PFSK-1 (cell line): ENCODE measurements around the gene DNAJB8.

Experiments used
- FOXP2 ChIP-seq: optimal IDR thresholded peaks from 2 replicates; pipeline ENCODE3; 2011; ENCODE audit warnings: borderline replicate concordance, control low read depth, inconsistent platforms; ENCODE audit not compliant: insufficient read depth; ENCODE audit errors: extremely low read length, extremely low read depth
- POLR2AphosphoS5 ChIP-seq: IDR thresholded peaks from 2 replicates; pipeline ENCODE4 v1.6.1; 2012; ENCODE audit warnings: low read depth, mild to moderate bottlenecking, control low read depth, low read length, moderate library complexity
- SIN3A ChIP-seq: IDR thresholded peaks from 2 replicates; pipeline ENCODE4 v1.6.1; 2012; ENCODE audit warnings: mild to moderate bottlenecking, low read length, moderate library complexity, borderline replicate concordance; ENCODE audit not compliant: insufficient read depth
- TAF1 ChIP-seq: IDR thresholded peaks from 2 replicates; pipeline ENCODE4 v1.6.1; 2012; ENCODE audit warnings: low read length, control low read depth, borderline replicate concordance; ENCODE audit not compliant: insufficient read depth
- TF ChIP-seq, protein P1 (sequence below), 2 experiments: IDR thresholded peaks; 2 replicates each; pipeline versions ENCODE4 v1.6.1 to v1.8.0; 2011 to 2012; ENCODE audit warnings: low read depth in 2 of 2, low read length in 2 of 2, control low read depth in 1 of 2, inconsistent platforms in 1 of 2, mild to moderate bottlenecking in 1 of 2, moderate library complexity in 1 of 2; ENCODE audit not compliant: insufficient read depth in 1 of 2

DNAJB8 gene

DNA sequence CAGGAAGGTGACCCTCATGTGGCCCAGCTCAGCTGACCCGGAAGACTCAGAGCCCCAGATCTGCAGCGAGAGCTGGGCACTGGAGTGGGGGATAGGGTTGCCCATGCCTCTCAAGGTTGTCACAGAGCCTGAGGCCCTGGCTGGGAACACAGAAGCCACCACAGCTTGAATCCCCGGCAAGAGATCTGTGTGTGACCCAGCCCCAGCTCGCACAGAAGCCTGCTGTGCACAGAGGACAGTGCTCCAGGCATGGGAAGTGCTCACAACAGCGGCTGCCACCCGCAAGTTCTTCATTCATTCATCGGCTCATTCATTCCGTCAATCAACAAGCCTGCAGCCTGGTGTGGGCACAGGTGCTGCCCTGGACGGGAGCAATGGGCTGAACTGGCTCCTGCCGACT, 36.4 kb downstream of the DNAJB8 start:
- TF ChIP-seq FOXP2 (no peak), TAF1 (no peak), SIN3A (no peak), POLR2AphosphoS5 (no peak)
- TF ChIP-seq, protein P1, sequence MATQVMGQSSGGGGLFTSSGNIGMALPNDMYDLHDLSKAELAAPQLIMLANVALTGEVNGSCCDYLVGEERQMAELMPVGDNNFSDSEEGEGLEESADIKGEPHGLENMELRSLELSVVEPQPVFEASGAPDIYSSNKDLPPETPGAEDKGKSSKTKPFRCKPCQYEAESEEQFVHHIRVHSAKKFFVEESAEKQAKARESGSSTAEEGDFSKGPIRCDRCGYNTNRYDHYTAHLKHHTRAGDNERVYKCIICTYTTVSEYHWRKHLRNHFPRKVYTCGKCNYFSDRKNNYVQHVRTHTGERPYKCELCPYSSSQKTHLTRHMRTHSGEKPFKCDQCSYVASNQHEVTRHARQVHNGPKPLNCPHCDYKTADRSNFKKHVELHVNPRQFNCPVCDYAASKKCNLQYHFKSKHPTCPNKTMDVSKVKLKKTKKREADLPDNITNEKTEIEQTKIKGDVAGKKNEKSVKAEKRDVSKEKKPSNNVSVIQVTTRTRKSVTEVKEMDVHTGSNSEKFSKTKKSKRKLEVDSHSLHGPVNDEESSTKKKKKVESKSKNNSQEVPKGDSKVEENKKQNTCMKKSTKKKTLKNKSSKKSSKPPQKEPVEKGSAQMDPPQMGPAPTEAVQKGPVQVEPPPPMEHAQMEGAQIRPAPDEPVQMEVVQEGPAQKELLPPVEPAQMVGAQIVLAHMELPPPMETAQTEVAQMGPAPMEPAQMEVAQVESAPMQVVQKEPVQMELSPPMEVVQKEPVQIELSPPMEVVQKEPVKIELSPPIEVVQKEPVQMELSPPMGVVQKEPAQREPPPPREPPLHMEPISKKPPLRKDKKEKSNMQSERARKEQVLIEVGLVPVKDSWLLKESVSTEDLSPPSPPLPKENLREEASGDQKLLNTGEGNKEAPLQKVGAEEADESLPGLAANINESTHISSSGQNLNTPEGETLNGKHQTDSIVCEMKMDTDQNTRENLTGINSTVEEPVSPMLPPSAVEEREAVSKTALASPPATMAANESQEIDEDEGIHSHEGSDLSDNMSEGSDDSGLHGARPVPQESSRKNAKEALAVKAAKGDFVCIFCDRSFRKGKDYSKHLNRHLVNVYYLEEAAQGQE (IDR thresholded peaks at IDR 0.05; ENCODE audit: insufficient read depth in 1 of 2, low read depth in 2 of 2, low read length in 2 of 2): no peak

DNA sequence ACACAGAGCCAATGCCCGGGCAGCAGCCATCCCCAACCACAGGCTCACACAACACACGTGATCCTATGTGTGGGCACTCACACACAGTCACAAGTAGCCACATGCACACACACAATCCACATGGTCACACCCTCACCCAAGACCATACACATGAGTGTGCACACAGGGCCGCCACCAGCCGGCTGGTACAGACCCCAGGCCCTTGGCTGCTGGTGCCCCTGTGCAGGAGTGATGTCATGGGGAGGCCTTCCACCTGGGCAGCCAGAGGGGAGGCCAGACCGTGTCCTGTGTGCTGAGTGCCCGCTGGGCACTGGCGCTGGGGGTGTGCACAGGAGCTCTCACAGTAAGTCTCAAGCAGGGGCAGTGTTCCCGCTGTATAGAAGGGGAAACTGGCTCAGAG, 36.9 kb downstream of the DNAJB8 start:
- TF ChIP-seq FOXP2 (no peak), SIN3A (no peak), TAF1 (no peak), POLR2AphosphoS5 (no peak)
- TF ChIP-seq, protein P1 (IDR thresholded peaks at IDR 0.05; ENCODE audit: insufficient read depth in 1 of 2, low read depth in 2 of 2, low read length in 2 of 2): no peak

DNA sequence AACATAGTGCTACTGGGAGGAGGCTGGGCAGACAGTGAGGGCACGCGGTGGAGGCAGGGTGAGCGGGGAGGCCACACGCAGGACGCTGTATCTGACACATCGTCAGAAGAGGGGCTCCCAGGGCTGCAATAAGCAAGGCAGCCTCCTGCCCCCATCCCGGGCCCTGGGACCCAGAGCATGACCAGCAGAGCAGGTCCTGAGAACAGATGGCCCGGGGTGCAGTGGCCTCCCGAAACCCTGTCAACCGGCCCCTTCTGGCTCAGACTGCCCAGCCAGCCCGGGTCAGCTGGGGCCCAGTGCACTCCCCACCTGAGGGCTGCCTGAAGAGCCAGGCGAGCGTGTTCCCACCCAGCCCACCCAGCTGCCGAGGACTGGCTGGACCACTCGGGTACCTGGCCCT, 37.4 kb downstream of the DNAJB8 start:
- TF ChIP-seq, protein P1 (IDR thresholded peaks at IDR 0.05; ENCODE audit: insufficient read depth in 1 of 2, low read depth in 2 of 2, low read length in 2 of 2): no peak
- TF ChIP-seq POLR2AphosphoS5 (no peak), TAF1 (no peak), FOXP2 (no peak), SIN3A (no peak)

DNA sequence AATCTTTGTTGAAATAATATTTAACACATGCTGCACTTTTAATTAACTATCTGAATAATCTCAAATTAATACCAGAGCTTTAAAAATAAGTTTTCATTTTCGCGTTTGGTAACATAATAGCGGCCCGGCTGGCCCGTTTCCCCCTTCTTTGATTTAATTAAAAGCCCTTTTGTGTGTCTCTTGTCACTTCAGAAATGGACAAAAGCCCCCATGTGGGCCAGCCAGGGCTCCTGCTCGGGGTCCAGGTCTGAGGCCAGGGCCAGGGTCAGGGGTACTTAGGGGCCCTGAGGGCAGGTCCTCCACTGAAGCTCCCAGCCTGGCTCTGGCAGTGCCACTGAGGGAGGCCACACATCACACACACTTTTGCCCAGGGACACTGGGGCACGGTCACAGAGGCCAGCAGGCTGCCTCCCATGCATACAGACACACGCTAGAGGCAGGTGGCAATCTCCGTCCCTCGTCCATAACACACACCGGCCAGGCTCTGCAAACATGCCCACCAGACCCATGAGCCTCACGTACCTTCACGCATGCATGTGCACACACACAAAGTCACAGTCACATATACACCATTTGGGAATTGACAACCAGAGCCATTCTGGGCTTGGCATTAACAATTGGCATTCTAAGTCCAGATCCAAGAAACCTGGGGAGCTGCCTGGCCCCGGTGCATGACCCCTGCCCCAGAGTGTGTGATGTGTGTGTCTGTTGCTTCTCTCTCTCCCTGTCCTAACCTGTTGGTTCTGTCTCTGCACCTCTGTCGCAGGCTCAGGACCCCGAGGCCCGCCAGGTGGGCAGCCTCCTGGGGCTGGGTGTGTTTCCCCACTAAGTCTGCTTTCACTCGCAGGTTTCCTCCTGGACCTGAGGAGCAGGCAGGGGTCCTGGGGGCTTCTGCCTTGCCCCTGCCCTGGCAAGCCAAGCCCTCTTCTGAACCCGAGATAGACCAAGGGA, 38.5 kb downstream of the DNAJB8 start:
- TF ChIP-seq, protein P1 (IDR thresholded peaks at IDR 0.05; ENCODE audit: insufficient read depth in 1 of 2, low read depth in 2 of 2, low read length in 2 of 2): no peak
- TF ChIP-seq POLR2AphosphoS5: no peak
- TF ChIP-seq SIN3A: no peak
- TF ChIP-seq FOXP2: no peak
